ENCODE results near the gene METTL22.
"Not testable (repeated sequence)": the region's sequence is repeated elsewhere in the genome, so short reads cannot be mapped to it uniquely, and the experiment has no call there.

METTL22 gene

DNA sequence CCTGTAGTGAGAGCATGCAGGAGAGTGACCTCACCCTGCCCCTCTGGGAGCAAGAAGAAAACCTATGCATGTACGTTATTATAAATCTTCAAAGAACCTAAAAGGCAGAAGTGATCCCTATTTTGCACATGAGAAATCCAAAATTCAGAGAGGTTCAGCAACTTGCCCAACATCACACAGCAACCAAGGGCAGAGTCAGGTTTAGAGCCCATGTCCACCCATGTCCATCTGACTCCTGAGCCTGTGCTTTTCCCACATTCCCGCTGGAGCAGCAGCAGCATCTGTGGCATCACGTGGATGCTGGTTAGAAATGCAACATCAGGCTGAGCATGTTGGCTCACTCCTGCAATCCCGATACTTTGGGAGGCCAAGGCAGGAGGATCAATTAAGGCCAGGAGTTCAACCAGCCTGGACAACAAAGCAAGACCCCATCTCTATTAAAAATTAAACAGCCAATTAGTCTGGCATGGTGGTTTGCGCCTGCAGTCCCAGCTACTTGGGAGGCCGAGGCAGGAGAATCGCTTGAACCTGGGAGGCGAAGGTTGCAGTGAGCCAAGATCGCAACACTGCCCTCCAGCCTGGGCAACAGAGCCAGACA is 26.3 kb downstream of the METTL22 start:
- Histone ChIP-seq H3K27me3 (ENCODE audit: insufficient read depth, poor library complexity, severe bottlenecking) (no peaks in the 10 kb centered on the region), H3K9me3 (ENCODE audit: severe bottlenecking) (no peaks in the 10 kb centered on the region), H3K27ac (ENCODE audit: poor library complexity, severe bottlenecking) (no peak overlapping the region), H3K4me3 (ENCODE audit: severe bottlenecking) (no peak overlapping the region), H3K4me1 (ENCODE audit: insufficient read depth, poor library complexity, severe bottlenecking) (peaks cover 3% of the 10 kb centered on the region), H3K36me3 (ENCODE audit: low read depth) (peaks cover 52% of the 10 kb centered on the region)
- TF ChIP-seq, protein P1, sequence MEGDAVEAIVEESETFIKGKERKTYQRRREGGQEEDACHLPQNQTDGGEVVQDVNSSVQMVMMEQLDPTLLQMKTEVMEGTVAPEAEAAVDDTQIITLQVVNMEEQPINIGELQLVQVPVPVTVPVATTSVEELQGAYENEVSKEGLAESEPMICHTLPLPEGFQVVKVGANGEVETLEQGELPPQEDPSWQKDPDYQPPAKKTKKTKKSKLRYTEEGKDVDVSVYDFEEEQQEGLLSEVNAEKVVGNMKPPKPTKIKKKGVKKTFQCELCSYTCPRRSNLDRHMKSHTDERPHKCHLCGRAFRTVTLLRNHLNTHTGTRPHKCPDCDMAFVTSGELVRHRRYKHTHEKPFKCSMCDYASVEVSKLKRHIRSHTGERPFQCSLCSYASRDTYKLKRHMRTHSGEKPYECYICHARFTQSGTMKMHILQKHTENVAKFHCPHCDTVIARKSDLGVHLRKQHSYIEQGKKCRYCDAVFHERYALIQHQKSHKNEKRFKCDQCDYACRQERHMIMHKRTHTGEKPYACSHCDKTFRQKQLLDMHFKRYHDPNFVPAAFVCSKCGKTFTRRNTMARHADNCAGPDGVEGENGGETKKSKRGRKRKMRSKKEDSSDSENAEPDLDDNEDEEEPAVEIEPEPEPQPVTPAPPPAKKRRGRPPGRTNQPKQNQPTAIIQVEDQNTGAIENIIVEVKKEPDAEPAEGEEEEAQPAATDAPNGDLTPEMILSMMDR (IDR thresholded peaks at IDR 0.05; ENCODE audit: poor library complexity, severe bottlenecking): no peak
- no peak for ATAC-seq (ENCODE audit: low read depth)
- DNase-seq (ENCODE audit: low spot score): no peak

GRCh38 chr16:8648877-8649276 is 27.4 kb downstream of the METTL22 start:
- Histone ChIP-seq H3K4me3 (ENCODE audit: severe bottlenecking) (no peak overlapping the region), H3K36me3 (ENCODE audit: low read depth) (peaks cover 41% of the 10 kb centered on the region)

DNA sequence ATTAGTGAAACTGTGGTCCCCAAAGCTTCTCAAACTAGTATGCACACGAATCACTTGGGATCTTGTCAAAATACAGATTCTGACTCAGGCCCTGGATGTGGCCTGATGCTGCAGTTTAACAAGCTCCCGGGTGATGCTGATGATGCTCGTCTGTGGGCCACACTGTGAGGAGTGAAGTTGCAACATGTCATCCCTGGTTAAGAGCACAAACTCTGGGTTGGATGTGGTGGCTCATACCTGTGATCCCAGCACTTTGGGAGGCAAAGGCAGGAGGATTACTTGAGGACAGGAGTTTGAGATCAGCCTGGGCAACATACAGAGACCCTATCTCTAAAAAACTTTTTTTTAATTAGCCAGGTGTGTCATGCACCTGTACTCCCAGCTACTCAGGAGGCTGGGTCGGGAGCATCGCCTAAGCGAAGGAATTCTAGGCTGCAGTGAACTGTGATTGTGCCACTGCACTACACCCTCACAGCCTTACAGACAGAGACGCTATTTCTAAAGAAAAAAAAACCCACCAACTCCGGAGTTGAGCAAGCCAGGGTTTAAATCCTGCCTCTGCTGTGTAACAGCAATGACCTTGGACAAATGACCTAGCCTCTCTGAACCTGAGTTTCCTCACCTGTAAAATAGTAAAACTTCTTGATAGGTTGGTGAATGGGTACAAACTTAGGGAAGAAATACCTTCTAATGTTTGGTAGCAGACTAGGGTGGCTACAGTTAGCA is 28.5 kb downstream of the METTL22 start:
- TF ChIP-seq, protein P1 (IDR thresholded peaks at IDR 0.05; ENCODE audit: poor library complexity, severe bottlenecking): no peak
- H3K9me3 ChIP-seq (ENCODE audit: severe bottlenecking): no peaks in the 10 kb centered on the region
- peaks cover 30% of the 10 kb centered on the region for H3K36me3 ChIP-seq (ENCODE audit: low read depth)

More at GRCh38 chr16:8648877-8649276, 27.4 kb downstream of the METTL22 start:
- no peaks in the 10 kb centered on the region for H3K27me3 ChIP-seq (ENCODE audit: insufficient read depth, poor library complexity, severe bottlenecking)
- DNase-seq (ENCODE audit: low spot score) (no peak), ATAC-seq (ENCODE audit: low read depth) (no peak)
- no peaks in the 10 kb centered on the region for H3K9me3 ChIP-seq (ENCODE audit: severe bottlenecking)
- H3K27ac ChIP-seq (ENCODE audit: poor library complexity, severe bottlenecking): no peak overlapping the region
- TF ChIP-seq, protein P1 (IDR thresholded peaks at IDR 0.05; ENCODE audit: poor library complexity, severe bottlenecking): no peak
- H3K4me1 ChIP-seq (ENCODE audit: insufficient read depth, poor library complexity, severe bottlenecking): peaks cover 3% of the 10 kb centered on the region

DNA sequence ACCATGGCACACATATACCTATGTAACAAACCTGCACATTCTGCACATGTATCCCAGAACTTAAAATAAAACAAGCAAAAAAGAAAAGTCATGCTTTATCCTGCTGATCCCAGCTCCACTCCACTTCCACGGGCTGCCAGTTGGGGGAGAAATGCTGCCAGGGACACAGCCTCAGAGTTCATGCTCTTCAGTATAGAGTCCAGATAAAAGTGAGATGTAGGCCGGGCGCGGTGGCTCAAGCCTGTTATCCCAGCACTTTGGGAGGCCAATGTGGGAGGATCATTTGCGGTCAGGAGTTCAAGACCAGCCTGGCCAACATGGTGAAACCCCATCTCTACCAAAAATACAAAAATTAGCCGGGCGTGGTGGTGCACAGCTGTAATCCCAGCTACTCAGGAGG is 30.5 kb downstream of the METTL22 start:
- ATAC-seq (ENCODE audit: low read depth): peak; percentile 60; the same call in 2 of the 3 replicates
- not testable (repeated sequence) for H3K27ac ChIP-seq (ENCODE audit: poor library complexity, severe bottlenecking); DNase-seq (ENCODE audit: low spot score); H3K4me3 ChIP-seq (ENCODE audit: severe bottlenecking); H3K27me3 ChIP-seq (ENCODE audit: insufficient read depth, poor library complexity, severe bottlenecking); H3K9me3 ChIP-seq (ENCODE audit: severe bottlenecking); H3K4me1 ChIP-seq (ENCODE audit: insufficient read depth, poor library complexity, severe bottlenecking)
- H3K36me3 ChIP-seq (ENCODE audit: low read depth): peaks cover 12% of the 10 kb centered on the region
- TF ChIP-seq, protein P1 (IDR thresholded peaks at IDR 0.05; ENCODE audit: poor library complexity, severe bottlenecking): peak; percentile 14

More for the DNA sequence above, 28.5 kb downstream of the METTL22 start:
- no peak for DNase-seq (ENCODE audit: low spot score)
- ATAC-seq (ENCODE audit: low read depth): no peak
- Histone ChIP-seq H3K4me3 (ENCODE audit: severe bottlenecking) (no peak overlapping the region), H3K4me1 (ENCODE audit: insufficient read depth, poor library complexity, severe bottlenecking) (peaks cover 3% of the 10 kb centered on the region), H3K27ac (ENCODE audit: poor library complexity, severe bottlenecking) (no peak overlapping the region), H3K27me3 (ENCODE audit: insufficient read depth, poor library complexity, severe bottlenecking) (no peaks in the 10 kb centered on the region)
